Skeletal muscle satellite cell (primary cell): ENCODE data around the gene AFF3.

Experiments
- H3K27me3 ChIP-seq: 2 replicates; pipeline ENCODE4 v1.7.0; 2013; ENCODE audit warnings: low read length; ENCODE audit not compliant: control insufficient read depth, insufficient read depth
- H3K36me3 ChIP-seq: 2 replicates; pipeline ENCODE4 v1.7.0; 2013; ENCODE audit warnings: mild to moderate bottlenecking, control low read depth, low read length; ENCODE audit not compliant: insufficient read depth
- H3K4me1 ChIP-seq: 2 replicates; pipeline ENCODE4 v1.7.0; 2013; ENCODE audit warnings: low read length; ENCODE audit not compliant: control insufficient read depth, insufficient read depth
- H3K4me2 ChIP-seq: 2 replicates; pipeline ENCODE4 v1.7.0; 2013; ENCODE audit warnings: mild to moderate bottlenecking, low read length
- H3K4me3 ChIP-seq: 2 replicates; pipeline ENCODE4 v1.7.0; 2013; ENCODE audit warnings: low read length
- H3K9ac ChIP-seq: 2 replicates; pipeline ENCODE4 v1.7.0; 2013; ENCODE audit warnings: mild to moderate bottlenecking, low read depth, low read length, moderate library complexity
- H3K9me3 ChIP-seq: replicated peaks from 2 replicates; pipeline ENCODE4 v1.7.0; 2013; ENCODE audit warnings: mild to moderate bottlenecking, control low read depth, low read length

AFF3 gene

GRCh38 chr2:99692785-99693184 lies 449.6 kb downstream of the AFF3 start:
- H3K9me3 ChIP-seq: no peaks in the 10 kb centered on the region
- no peaks in the 10 kb centered on the region for H3K4me1 ChIP-seq
- no peaks in the 10 kb centered on the region for H3K36me3 ChIP-seq
- H3K4me2 ChIP-seq: no peak overlapping the region
- no peaks in the 10 kb centered on the region for H3K27me3 ChIP-seq
- no peak overlapping the region for H3K9ac ChIP-seq
- H3K4me3 ChIP-seq: no peak overlapping the region

- no peaks in the 10 kb centered on the region for H3K27me3 ChIP-seq
- no peak overlapping the region for H3K4me3 ChIP-seq
- no peak overlapping the region for H3K4me2 ChIP-seq
Measured at GRCh38 chr2:99691926-99692325, 450.5 kb downstream of the AFF3 start.

DNA sequence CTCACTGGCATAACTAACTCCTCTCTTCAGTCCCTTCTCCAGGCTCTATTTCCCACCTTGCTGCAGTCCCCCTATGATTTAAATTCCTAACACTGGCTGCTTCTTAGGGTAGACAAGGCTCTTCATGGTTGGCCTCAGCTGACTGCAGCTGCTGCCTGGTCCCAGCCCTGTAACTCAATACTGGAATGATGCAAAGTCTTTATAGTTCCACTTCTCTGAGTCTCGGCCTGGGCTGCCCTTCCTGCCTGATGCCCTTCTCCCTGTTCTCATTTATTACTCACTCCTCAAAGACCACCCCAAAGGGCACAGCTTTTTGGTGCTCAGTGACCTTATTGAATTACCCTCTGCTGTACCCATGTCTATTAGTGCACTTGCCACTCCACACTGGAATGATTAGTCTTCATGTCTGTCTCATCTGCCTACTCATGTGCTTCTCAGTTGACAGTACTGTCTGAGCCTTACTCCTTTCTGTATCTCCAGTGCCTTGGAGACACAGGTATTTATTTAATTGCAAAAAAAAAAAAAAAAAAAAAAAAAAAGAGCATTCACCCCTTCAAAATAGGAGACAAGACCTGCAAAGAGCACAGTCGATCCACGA lies 453.1 kb downstream of the AFF3 start:
- Histone ChIP-seq H3K9me3 (no peaks in the 10 kb centered on the region), H3K4me3 (no peak overlapping the region), H3K9ac (no peak overlapping the region), H3K27me3 (no peaks in the 10 kb centered on the region), H3K4me1 (no peaks in the 10 kb centered on the region), H3K4me2 (no peak overlapping the region), H3K36me3 (no peaks in the 10 kb centered on the region)

More at GRCh38 chr2:99691926-99692325, 450.5 kb downstream of the AFF3 start:
- H3K4me1 ChIP-seq: no peaks in the 10 kb centered on the region
- no peak overlapping the region for H3K9ac ChIP-seq
- H3K9me3 ChIP-seq: no peaks in the 10 kb centered on the region
- no peaks in the 10 kb centered on the region for H3K36me3 ChIP-seq

GRCh38 chr2:99688699-99689098 lies 453.7 kb downstream of the AFF3 start:
- H3K9ac ChIP-seq: no peak overlapping the region
- H3K36me3 ChIP-seq: no peaks in the 10 kb centered on the region
- no peaks in the 10 kb centered on the region for H3K9me3 ChIP-seq
- H3K4me2 ChIP-seq: no peak overlapping the region
- no peaks in the 10 kb centered on the region for H3K4me1 ChIP-seq
- H3K27me3 ChIP-seq: no peaks in the 10 kb centered on the region
- no peak overlapping the region for H3K4me3 ChIP-seq

- no peaks in the 10 kb centered on the region for H3K27me3 ChIP-seq
- H3K9ac ChIP-seq: no peak overlapping the region
- no peaks in the 10 kb centered on the region for H3K36me3 ChIP-seq
- H3K4me2 ChIP-seq: no peak overlapping the region
- no peaks in the 10 kb centered on the region for H3K4me1 ChIP-seq
- no peak overlapping the region for H3K4me3 ChIP-seq
- no peaks in the 10 kb centered on the region for H3K9me3 ChIP-seq
Measured at GRCh38 chr2:99682275-99683060, 459.9 kb downstream of the AFF3 start.

DNA sequence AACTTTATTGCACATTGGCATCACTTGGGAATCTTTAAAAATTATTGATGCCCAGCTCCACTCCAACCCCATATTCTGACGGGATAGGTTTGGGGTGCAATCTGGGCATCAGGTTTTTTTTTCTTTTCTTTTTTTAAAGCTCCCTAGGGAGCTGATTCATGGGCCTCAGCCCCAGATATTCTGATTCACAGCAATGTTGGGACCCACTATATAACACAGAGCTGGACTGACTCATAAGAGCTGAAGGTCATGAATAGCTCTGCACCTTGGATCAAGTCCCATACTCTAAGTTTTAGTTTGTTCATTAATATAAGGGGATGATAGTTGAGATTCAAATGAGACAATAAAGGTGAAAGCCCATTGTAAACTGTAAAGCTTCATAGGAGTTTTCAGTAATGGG lies 461.4 kb downstream of the AFF3 start:
- no peaks in the 10 kb centered on the region for H3K4me1 ChIP-seq

GRCh38 chr2:99679518-99679917 lies 462.9 kb downstream of the AFF3 start:
- H3K9ac ChIP-seq: no peak overlapping the region
- H3K4me1 ChIP-seq: no peaks in the 10 kb centered on the region
- peaks cover 4% of the 10 kb centered on the region for H3K27me3 ChIP-seq
- H3K4me2 ChIP-seq: no peak overlapping the region
- H3K36me3 ChIP-seq: no peaks in the 10 kb centered on the region
- H3K9me3 ChIP-seq: no peaks in the 10 kb centered on the region
- no peak overlapping the region for H3K4me3 ChIP-seq

More for the DNA sequence above, 461.4 kb downstream of the AFF3 start:
- no peak overlapping the region for H3K4me2 ChIP-seq
- H3K4me3 ChIP-seq: no peak overlapping the region
- no peaks in the 10 kb centered on the region for H3K27me3 ChIP-seq
- H3K9me3 ChIP-seq: no peaks in the 10 kb centered on the region
- H3K36me3 ChIP-seq: no peaks in the 10 kb centered on the region
- no peak overlapping the region for H3K9ac ChIP-seq

DNA sequence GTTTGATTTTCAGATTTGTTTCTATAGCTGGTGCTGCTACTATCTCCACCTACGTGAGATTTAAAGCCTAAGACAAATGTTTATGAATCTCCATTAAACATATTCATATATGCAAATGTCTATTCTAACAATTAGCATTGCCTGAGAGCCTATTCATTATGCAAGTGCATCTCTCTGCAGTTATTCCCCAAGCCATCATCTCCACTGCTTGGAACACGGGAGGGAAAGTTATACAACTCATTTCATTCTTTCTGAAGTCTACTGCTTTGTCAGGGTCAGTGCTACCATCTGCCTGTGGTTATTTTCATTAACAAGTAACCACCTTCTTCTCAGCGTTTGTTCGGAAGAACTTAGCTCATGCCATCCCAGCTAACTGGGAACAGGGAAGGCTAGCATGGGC lies 463.8 kb downstream of the AFF3 start:
- Histone ChIP-seq H3K4me3 (no peak overlapping the region), H3K9me3 (no peaks in the 10 kb centered on the region), H3K27me3 (peaks cover 4% of the 10 kb centered on the region), H3K4me1 (no peaks in the 10 kb centered on the region), H3K9ac (no peak overlapping the region), H3K36me3 (no peaks in the 10 kb centered on the region), H3K4me2 (no peak overlapping the region)

GRCh38 chr2:99677814-99678213 lies 464.6 kb downstream of the AFF3 start:
- H3K36me3 ChIP-seq: no peaks in the 10 kb centered on the region
- H3K27me3 ChIP-seq: peaks cover 4% of the 10 kb centered on the region
- no peak overlapping the region for H3K4me3 ChIP-seq
- no peaks in the 10 kb centered on the region for H3K9me3 ChIP-seq
- no peak overlapping the region for H3K4me2 ChIP-seq
- H3K4me1 ChIP-seq: no peaks in the 10 kb centered on the region
- no peak overlapping the region for H3K9ac ChIP-seq

DNA sequence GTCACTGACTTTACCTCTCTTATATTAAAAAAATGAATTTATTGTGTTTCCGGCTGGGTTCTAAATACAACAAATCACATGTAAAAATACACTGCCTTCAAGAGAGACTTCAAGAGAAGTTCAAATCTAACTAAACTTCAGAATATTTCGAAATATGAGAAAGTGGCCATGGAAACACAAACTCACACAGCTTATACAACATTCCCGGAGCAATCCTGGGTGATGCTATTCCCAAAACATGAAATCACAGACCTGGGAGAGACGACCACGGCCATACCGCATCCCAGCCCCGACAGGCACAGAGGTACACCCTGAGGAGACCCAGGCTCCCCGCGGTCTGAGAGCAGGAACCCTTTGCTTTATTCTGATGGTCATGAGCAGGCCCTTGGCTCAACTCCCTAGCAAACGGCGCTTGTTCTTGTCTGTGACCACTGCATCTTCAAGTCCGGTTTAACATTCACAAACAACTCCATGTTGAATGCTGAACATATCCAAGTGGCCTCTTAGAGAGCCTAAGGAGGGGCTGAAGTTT lies 467.2 kb downstream of the AFF3 start:
- Histone ChIP-seq H3K9me3 (no peaks in the 10 kb centered on the region), H3K27me3 (peaks cover 8% of the 10 kb centered on the region), H3K4me2 (no peak overlapping the region), H3K4me3 (no peak overlapping the region), H3K36me3 (no peaks in the 10 kb centered on the region), H3K4me1 (no peaks in the 10 kb centered on the region), H3K9ac (no peak overlapping the region)

DNA sequence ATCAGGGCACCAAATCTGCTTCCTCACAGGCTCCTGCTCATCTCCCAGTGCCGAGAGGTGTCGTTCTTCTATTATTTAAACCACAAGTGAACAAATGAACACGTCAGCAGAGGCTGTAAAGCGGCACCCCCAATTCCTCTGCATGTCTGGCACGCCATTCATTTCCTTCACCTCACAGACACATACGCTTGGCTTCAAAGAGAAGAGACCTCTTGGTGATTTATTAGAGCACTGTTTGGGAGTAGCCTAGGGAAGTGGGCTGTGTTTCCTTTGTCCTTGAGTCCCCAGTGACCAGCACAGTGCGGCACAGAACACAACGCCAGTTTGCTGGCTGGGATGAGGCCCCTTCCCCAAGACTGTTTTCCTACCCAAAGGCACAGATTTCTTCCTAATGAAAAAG lies 468.3 kb downstream of the AFF3 start:
- Histone ChIP-seq H3K27me3 (peaks cover 8% of the 10 kb centered on the region), H3K9me3 (no peaks in the 10 kb centered on the region), H3K4me3 (no peak overlapping the region), H3K36me3 (no peaks in the 10 kb centered on the region), H3K4me1 (no peaks in the 10 kb centered on the region), H3K9ac (no peak overlapping the region), H3K4me2 (no peak overlapping the region)
